RPMI8226 (cell line): ENCODE measurements around the gene VEZF1.

ENCODE experiments used
- DNase-seq: peaks from one replicate; pipeline ENCODE4 v3.0.0-alpha.2; 2015

VEZF1 gene

DNA sequence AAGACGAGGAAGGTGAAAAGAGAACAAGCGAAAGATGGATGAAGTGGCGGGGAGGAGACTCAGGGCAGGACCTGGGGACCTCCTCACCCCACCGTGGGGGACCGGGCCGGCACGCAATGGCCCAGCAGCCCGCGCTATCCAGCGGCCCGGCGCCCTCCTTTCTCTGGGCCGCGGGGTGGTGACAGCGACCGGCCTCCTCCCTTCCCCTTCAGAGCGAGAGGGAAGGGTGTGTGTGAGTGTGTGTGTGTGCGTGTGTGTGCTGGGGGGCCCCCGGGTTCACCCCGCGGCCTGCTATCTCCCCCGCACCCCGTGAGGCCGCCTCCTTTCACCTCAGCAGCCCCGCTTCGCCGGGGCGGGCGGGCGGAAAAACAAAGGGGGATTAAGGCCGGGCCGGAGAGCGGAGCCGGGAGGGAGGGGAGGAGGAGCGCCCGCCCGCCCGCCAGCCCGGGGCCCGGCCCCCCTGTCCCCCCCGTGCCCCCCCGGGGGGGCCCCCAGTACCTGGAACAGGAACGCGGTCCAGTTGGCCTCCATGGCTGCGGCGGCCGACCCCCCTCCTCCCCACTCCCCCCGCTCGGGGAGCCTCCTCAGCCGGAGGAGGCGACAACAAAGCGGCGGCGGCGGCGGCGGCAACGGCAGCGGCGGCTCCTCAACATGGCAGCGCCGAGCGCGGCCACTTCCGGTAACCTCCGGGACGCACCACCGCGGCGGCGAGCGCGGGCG lies at the start of gene VEZF1:
VEZF1 (minus strand) TSS at position 674 of the 720 bp plus-strand sequence; CDS start at position 531, 143 bp downstream.
- DNase-seq: peak; percentile 84

- no peak for DNase-seq
These were observed 44.8 kb upstream of the VEZF1 start for GRCh38 chr17:58032691-58033415.

DNA sequence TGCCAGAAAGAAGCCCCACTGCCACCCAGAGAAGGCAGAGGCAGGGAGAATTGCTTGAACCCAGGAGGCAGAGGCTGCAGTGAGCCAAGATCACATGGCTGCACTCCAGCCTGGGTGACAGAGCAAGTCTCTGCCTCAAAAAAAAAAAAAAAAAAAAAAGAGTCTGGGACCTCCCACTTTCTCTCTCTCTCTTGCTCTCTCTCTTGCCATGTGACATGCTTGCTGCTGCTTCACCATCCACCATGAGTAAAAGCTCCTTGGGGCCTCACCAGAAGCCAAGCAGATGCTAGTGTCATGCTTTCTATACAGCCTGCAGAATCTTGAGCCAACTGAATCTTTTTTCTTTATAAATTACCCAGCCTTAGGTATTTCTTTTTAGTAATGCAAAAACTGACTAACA lies 40.5 kb upstream of the VEZF1 start:
- DNase-seq: no peak

DNA sequence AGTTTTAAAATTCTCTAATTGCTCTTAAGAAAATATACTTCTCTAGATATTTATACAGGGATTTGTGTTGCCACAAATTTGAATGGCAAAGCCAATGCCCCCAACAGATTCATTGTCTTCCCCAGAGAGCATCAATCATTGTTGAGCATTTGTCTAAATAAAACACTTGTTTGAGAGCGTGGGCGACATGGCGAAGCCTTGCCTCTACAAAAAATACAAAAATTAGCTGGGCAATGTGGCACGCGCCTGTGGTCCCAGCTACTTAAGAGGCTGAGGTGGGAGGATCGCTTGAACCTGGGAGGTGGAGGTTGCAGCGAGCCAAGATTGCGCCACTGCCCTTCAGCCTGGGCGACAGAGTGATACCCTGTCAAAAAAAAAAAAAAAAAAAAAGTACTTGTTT lies 32.3 kb upstream of the VEZF1 start:
- no peak for DNase-seq

GRCh38 chr17:58019521-58019920 lies 31.5 kb upstream of the VEZF1 start:
- DNase-seq: no peak

- DNase-seq: no peak
These were observed 31.0 kb upstream of the VEZF1 start for GRCh38 chr17:58019039-58019438.

DNA sequence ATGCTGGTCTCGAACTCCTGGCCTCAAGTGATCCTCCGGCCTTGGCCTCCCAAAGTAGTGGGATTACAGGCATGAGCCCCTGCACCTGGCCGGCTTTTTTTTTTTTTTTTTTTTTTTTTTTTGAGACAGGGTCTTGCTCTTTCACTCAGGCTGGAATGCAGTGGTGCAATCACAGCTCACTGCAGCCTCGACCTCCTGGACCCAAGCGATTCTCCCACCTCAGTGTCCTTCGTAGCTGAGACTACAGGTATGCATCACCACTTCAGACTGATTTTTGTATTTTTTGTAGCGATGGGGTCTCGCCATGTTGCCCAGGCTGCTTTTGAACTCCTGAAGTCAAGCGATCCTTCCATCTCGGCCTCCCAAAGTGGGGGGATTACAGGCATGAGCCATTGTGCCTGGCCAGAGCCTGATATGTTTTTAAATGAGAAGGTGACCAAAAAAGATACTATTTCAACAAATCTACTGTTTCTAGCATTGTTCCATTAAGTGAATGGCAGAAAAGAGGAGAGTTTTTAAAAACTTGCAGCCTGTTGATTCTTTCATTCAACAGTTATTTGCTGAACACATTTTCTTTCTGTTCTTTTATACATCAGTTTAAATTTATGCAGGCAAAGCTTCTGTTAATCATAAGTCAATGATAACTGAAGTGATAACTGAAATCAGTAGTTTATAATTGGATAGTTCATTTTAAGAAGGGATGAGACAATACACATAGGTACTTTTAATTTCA lies 22.2 kb upstream of the VEZF1 start:
- no peak for DNase-seq

- DNase-seq: no peak
These were observed 20.0 kb upstream of the VEZF1 start for GRCh38 chr17:58007781-58008706.

DNA sequence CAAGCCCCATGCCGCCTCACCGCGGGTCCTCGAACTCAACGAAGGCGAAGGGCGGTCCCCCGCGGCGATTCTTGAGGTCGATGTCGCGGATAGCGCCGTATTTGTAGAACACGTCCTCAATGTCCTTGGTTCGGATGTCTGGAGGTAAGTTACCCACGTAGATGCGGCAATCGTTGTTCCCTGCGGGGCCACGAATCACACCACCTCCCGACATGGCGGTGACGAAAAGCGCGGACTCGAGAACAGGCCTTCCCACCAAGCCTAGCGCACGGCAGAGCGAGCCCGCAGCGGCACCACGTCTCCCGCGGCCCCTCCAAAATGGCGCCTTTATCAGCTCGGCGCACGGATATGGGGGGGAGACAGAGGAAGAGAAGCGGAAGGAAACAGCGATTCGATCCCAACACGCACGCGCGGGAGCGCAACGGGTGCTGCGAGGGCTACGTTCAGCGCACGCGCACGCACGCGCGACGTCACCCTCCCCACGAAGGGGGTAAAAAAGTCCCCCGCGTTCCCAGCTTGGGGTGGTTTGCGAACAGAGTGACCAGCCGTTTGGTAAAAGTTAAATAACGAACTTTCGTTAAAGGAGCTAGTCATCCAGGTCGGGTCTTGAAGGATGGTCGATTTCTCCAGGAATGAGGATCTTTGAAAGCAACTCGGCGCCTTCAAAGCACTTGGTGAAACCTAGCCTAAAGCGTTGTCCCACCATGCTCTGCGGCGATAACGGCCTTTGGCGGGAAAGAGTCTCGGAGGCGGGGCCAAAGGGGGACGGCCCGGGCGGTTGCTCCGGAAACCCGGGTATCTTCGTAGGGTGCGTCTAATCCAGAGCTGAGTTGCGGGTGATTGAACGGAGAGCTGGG lies 19.1 kb upstream of the VEZF1 start, which contains the start of gene SRSF1:
SRSF1 (minus strand) TSS at position 323 of the 857 bp plus-strand sequence; CDS start at position 214, 109 bp downstream.
- peak; percentile 99 for DNase-seq

DNA sequence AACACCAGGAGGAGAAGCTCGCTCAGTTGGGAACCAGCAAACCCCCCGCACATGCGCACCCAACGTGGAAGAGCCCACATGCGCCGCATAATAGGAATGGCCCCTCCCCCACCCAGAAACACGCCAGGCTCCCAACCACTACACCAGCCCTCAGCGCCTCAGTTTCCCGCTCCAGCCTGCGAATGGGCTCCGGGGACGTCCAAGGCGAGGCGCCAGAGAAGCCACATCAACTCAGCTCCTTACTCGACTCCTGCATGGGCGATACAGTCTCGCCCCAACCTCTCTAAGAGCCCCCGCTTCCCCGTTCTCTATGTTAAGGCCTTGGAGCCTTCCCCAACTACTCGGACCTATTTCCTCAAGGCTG lies 18.5 kb upstream of the VEZF1 start:
- DNase-seq: peak; percentile 78

DNA sequence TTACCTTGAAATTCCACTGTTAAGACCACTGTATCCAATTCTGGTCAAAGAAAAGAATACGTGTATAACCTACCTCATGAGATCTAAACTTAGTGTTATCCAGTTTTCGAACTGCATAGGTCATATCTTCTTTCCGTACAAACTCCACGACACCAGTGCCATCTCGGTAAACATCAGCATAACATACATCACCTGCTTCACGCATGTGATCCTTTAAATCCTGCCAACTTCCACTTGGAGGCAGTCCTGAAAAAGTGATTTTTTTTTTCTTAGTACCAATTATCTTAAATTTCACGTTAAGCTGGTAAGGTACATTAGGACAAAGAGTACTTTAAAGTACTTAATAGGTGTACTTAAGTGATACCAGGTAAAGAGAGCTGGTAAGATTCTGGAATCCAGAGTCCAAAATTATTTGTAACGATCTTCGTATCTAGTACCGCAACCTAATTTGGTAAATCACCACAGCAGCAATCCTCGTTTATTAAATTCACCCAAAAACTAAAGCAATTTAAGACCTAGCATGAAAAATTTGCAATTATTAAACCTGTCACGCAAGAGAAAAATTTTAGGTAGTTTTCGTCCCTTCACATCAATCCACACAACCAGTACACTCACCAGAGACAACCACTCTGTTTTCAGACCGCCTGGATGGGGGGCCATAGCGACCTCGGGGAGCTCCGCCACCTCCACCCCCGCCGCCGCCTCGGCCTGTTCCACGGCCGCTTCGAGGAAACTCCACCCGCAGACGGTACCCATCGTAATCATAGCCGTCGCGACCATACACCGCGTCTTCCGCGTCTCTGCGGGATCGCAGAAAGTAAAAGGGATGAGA lies 17.9 kb upstream of the VEZF1 start:
- no peak for DNase-seq

GRCh38 chr17:58005031-58005727 lies 17.1 kb upstream of the VEZF1 start:
- no peak for DNase-seq

DNA sequence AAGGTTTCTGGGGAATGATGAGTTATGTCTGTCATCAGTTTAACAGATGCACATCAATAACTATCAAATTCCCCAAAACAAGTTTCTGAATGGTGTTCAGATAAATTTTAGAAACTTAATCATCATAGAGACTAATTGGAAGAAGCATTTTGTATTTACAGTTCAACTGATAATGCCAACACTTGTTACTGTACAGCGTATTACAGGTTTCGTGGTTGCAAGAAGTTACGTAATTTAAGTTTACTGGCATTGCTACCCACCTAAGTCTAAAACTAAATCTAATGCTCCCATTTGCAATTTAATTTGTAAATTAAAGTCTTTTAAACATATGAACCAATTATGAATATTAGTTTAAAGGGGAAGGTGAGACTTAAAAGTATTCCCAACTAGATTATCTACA lies 16.0 kb upstream of the VEZF1 start:
- DNase-seq: no peak

DNA sequence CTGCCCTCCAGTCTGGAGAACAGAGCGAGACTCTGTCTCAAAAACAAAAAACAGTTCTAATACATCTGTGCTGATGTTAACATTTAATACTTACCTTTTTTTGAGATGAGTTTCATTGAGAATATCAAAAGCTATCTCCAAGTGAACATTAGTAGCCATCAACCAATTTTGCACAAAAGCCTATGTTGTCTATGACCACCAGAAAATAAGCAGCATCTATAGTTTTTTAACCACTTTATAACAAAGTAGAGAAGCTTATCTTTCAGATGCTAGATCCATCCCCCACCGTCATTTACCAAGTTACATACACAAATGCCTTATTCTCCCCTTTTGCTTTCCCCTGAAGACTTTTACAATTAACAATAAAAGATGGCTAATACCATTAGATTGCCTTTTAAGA lies 14.9 kb upstream of the VEZF1 start:
- DNase-seq: no peak

DNA sequence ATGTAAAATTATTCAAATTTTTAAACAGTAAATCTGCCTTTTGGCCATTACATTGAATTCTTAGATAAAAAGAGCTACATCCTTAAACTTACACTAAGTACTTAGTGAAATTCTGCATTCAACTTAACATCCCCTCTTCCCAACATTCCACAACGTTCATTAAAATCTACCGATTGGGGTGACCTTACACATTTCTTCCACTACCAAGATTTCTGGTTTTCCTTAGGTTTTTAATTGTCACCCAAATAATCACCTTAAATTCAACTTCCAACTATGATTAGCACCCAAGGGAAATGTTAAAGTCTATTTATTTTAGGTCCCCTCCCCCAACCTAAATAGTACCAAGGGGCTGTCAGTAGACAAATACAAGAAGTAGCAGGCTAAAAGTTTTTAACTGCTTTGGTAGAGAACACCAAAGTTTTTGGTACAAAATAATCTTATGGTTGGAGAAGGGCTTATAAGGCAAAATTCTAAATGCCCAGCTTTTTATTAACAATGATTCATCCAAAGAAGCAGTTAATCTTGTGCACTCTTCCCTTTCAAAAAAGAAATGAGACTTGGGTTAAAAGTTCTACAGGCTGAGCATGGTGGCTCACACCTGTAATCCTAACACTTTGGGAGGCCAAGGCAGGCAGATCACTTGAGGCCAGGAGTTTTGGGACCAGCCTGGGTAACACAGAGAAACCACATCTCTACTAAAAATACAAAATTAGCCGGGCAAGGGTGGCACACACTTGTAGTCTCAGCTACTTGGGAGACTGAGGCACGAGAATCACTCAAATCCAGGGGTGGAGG lies 14.3 kb upstream of the VEZF1 start:
- no peak for DNase-seq

GRCh38 chr17:58001461-58002124 lies 13.5 kb upstream of the VEZF1 start:
- DNase-seq: no peak

GRCh38 chr17:57999496-58000017 lies 11.5 kb upstream of the VEZF1 start:
- peak; percentile 67 for DNase-seq

DNA sequence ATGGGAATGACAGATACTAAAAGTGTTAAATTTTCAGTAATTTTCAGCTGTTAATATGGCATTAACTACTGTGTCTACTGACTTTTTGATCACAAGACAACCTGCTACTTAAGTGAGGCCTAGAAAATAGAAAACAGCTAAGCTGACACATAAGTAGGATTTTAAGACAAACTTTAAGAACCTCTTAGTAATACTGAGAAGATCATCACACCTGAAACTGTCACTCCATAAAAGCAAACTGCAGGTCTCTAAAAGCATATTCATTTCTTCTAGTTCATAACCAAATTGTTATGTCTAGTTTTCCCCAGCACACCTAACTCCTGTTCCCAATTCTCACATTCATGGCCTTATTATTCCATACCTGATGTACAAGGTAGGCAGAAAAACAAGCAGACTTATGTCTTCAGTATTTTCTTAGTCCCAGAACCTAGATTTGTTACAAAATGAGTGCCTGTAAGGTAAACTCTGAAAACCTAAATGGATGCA lies 11.0 kb upstream of the VEZF1 start:
- no peak for DNase-seq
